Effector CD4-positive, alpha-beta T cell (primary cell): ENCODE measurements around the gene STK35.
"Not testable (repeated sequence)": the region's sequence is repeated elsewhere in the genome, so short reads cannot be mapped to it uniquely, and the experiment has no call there.

Experiments
- DNase-seq: peaks from one replicate; pipeline ENCODE4 v3.0.0-alpha.2; 2020

The STK35 gene

GRCh38 chr20:2164421-2164820 lies 62.8 kb downstream of the STK35 start:
- DNase-seq: no peak

DNA sequence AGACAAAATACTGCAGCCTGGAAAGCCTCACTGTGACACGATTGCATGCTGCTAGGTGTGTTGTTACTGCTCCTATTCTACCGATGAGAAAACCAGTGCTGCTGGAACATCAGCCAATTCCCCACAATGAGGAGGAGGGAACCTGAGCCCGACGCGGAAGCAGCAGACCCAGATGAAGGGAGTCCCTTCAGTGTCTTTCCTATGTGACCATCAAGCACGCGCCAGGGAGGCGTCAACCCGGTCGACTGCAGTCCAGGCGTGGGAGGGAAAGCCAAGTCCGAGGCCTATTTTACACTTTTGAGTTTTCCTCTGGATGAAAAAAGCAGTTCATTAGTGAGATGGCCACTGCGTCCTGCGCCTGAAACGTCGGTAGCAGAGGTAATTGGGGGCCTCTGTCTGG lies 63.3 kb downstream of the STK35 start:
- DNase-seq: no peak

- DNase-seq: no peak
Measured at GRCh38 chr20:2165871-2166270, 64.2 kb downstream of the STK35 start.

DNA sequence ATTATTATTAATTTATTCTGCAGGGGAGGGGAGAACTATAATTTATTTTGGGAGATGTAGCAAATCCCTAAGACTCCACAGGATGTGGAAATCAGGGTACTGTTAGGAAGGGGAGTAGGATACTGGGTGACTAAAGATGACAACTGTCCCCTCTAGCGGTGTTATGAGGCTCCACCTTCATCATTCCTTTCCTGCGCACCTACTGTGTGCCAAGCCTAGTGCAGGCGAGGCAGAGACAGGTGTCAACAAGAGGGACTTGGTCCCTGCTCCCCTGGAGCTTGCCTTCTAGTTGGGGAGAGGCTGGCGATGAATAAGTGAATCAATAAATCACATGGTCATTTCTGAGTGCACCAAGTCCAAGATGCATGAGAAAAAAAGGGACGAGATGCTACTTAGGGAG lies 65.5 kb downstream of the STK35 start:
- no peak for DNase-seq

DNA sequence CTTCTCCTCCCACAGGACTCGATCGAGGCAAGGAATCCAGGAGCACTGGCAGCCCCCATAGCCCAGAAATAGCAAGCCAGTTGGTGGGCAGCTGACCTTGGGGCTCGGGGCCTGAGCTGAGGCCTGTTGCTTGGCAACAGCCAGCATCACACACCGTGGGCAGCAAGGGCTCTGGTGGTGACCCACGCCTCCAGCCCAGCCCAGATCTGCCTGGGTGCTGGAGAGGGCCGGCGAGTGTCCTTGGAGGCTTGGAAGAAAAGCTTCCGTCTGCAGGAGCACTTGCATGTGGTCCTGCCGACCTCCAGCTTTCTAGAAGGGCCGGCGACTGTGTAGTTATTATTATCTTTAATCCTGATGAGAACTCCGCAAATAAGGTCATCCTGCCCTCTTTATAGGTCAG lies 67.3 kb downstream of the STK35 start:
- no peak for DNase-seq

DNA sequence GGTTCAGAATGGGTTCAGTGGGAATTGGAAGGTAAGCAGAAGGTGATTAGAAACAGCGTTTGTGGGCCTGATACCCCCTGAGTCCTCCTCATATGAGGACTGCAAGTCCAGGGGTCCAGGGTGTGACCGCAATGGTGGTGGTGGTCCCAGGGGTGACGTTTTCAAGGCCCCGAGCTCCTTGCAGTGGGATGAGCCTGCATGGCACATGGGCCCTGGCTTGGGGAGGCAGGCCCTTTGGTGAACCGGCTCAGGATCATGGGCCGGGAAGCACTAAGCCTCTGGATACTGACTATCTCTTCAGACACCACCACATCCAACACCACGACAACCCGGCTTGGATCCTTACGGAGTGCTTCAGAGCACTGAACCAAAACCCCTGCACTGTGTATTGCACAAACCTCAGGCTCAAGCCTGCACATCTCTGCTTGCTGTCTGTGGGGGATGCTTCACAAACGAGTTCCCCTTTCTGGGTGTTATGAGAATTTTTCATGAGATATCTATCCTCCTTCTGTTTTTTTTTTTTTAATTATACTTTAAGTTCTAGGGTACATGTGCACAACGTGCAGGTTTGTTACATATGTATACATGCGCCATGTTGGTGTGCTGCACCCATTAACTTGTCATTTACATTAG lies 67.9 kb downstream of the STK35 start:
- no peak for DNase-seq

GRCh38 chr20:2170404-2170803 lies 68.8 kb downstream of the STK35 start:
- DNase-seq: no peak

- no peak for DNase-seq
Measured at GRCh38 chr20:2171266-2171790, 69.7 kb downstream of the STK35 start.

GRCh38 chr20:2171840-2172239 lies 70.2 kb downstream of the STK35 start:
- not testable (repeated sequence) for DNase-seq

GRCh38 chr20:2172305-2173175 lies 70.9 kb downstream of the STK35 start:
- peak; percentile 50 for DNase-seq

DNA sequence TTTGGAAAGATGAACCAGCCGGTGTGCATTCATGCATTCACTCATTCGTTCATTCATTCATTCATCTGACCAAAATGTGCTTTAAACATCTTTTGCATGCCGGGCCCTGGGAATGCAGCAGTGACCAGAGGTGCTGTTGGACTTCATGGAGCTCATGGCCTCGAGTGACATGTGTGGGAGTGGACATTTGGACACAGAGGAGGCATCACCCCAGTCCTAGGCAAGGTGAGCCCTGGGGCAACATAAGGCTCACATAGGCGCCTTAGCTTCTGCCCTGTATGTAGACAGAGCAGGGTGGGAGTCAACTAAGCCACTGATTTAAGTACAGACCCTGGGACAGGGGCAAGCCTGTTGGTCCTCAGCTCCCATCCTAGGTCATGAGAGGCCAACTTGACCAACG lies 71.6 kb downstream of the STK35 start:
- DNase-seq: no peak

DNA sequence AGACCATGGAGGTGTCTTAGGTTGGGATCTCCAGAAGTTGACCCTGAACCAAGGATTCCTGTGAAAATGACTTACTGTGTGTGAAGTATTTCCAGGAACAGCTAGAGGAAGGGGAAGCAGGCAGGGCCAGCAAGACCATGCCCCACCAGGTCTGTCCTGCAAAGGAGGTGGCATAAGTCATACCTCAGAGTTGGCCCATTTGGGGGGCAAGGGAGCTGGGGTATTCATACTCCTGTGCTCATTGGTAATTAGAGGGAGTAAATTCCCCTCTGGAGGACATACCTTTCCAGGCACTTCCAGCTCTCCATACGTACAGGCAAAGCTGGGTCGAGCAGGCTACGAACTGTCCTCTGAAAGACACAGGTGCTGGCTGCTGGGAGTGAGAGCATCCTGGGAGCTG lies 72.4 kb downstream of the STK35 start:
- DNase-seq: no peak

- DNase-seq: no peak
Measured at GRCh38 chr20:2176946-2177345, 75.3 kb downstream of the STK35 start.

GRCh38 chr20:2178318-2179232 lies 76.9 kb downstream of the STK35 start:
- no peak for DNase-seq

GRCh38 chr20:2179233-2179580 lies 77.6 kb downstream of the STK35 start:
- no peak for DNase-seq

DNA sequence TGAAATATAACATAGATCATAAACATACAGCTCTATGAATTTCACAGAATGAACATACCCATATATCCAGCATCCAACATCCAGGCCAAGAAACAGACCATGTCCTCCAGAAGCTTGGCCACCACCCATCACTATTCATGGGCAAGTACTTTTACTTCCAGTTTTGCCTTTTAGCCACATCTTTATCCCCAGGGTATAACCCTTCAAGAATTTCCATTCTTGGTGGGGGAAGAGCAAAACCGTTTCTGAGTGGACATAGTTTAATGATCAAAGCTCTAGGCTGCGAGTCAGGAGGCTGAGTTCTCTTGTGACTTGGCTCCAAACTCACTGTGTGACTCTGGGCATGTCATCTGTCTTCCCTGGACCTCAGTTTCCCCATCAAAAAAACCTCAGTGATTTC lies 78.3 kb downstream of the STK35 start:
- DNase-seq: no peak

GRCh38 chr20:2183381-2183780 lies 81.8 kb downstream of the STK35 start:
- no peak for DNase-seq

DNA sequence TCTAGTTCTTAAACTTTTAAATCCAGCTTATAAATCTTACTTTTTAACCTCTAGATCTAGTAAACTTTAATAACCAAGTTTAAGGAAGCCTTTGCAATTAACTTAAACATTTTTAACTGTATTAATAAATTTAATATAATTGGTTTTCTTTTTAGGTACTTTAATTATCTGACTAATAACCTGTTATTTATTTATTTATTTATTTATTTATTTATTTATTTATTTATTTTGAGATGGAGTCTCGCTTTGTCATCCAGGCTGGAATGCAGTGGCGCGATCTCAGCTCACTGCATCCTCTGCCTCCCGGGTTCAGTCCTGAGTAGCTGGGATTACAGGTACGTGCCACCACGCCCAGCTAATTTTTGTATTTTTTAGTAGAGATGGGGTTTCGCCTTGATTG lies 83.3 kb downstream of the STK35 start:
- not testable (repeated sequence) for DNase-seq

DNA sequence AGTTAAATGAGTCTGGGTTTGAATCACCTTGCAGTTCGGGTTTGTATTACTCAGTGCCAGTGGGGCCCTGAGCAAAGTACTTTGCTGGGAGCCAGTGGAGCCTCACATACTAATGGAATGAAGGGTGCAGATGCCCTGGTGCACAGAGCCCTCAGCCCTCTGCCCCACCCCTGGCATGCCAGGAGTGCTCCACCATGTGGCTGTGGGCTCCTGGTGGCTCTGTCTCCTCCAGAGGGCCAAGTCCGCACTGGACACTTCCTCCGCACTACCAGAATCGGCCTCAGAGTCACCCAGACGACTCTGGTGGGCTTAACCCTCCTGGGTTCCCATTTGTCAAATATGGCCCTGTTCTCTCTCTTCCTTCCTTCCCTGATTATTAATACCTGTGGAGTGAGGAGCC lies 94.0 kb downstream of the STK35 start:
- DNase-seq: no peak

- DNase-seq: no peak
Measured at GRCh38 chr20:2197166-2197565, 95.5 kb downstream of the STK35 start.
